CD4-positive, alpha-beta T cell treated with Interleukin-10 for 1 hour (primary cell): ENCODE results near the gene PYGO2.
"Not testable (repeated sequence)": the region's sequence is repeated elsewhere in the genome, so short reads cannot be mapped to it uniquely, and the experiment has no call there.

ENCODE experiments used
- DNase-seq: peaks from one replicate; pipeline ENCODE4 v3.0.0-alpha.2; 2020

Gene PYGO2

GRCh38 chr1:154999571-155000410 lies 38.2 kb upstream of the PYGO2 start:
- peak; percentile 53 for DNase-seq

DNA sequence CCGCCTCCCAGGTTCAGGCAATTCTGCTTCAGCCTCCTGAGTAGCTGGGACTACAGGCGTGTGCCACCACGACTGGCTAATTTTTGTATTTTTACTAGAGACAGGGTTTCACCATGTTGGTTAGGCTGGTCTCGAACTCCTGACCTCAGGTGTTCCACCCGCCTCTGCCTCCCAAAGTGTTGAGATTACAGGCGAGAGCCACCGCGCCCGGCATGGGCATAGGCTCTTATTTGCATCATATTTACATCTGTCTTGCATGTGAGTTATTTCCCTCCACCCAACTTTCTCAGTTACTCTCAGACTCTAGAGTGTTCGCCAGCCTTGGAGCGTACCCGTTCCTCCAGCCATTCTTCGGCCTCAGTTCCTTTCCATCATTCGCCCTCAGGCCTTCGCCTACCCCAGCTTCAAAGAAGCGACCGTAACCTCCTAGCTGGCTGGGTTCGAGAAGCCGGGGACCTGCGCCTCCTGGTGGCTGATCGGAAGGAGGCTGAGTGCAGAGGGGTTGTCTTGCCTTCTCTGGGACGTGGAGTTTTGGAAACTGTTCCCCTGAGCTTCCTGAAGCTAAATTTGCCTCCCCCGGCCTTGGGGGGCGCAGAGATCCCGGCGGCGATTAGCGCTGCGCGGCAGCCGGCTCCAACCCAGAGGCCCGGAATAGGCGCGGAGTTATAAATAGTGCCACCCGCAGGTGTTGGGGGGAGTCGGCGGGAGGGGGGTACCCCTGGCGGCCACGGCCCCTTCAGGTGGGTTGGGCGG lies 37.4 kb upstream of the PYGO2 start:
- DNase-seq, result peak; percentile 78

DNA sequence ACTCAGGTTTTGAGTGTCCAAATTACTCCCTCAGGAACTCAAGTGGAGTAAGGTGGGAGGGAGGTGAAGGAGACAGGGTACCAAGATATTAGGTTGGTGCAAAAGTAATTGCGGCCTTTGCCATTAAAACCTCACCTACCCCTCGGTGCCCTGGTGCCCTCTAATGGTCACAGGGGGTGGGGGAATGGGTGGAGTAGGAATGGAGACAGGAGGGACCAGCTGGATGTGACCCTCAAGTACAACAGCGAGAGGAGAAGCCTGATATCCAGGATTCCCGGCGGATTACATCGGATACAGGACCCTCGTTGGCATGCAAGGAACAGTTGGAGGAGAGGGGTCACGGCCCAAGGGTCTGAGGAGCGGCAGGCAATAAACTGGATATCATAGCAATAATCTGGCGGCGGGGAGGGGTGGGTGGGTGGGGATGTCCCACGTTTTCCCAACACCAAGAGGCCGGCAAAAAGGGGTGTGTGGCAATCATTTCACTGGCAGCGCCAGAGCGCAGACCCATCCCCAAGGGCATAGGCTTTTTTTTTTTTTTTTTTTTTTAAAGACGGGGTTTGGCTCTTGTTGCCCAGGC lies 36.7 kb upstream of the PYGO2 start:
- DNase-seq, result no peak

GRCh38 chr1:154996966-154997701 lies 35.6 kb upstream of the PYGO2 start:
- no peak for DNase-seq

DNA sequence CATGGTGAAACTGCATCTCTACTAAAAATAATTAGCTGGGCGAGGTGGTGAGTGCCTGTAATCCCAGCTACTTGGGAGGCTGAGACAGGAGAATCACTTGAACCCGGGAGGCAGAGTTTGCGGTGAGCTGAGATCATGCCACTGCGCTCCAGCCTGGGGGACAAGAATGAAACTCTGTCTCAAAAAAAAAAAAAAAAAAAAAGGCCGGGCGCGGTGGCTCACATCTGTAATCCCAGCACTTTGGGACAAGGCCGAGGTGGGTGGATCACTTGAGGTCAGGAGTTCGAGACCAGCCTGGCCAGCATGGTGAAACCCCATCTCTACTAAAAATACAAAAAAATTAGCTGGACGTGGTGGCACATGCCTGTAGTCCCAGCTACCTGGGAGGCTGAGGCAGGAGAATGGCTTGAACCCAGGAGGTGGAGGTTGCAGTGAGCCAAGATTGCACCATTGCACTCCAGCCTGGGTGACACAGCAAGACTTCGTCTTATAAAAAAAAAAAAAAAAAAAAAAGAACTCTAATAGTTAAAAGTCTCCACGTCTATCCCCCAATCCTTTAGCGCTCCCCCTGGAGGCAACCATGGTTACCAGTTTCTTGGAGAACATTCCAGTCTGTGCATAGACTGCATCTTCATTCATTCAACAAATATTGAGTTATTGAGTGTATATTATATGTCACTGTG lies 33.9 kb upstream of the PYGO2 start:
- not testable (repeated sequence) for DNase-seq

DNA sequence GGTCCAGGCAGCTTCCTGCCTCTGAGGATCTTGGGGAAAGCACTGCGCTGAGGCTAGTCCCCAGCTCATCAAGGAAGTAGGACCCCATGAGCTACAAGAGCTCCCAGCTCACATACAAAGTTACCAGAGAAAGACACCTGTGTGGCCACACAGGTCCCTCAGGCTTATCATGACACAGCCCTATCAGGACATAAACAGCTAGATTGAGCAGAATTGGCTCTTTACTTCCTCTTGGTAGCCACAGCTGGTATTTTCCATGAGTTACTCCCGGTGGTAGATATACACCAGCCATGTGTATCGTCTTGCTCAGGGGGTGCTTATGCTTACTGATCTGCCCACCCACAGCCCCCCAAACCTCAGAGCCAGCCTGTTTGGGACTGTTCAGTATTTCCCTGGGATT lies 33.0 kb upstream of the PYGO2 start:
- DNase-seq, result no peak

DNA sequence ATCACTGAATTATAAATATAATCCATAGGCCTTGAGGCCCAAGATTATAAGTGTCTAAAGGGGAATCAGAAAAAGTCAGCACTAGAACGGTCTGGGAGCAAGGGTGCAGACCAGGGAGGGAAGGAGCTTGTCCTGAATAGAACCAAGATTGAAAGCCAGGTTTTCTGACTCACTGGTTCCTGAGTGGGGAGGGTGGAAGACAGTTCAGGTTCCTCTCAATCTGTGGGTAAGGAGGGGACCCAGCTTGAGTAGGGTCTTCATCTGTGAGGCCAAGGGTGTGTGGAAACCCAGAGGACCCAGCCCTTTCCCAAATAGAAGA lies 32.6 kb upstream of the PYGO2 start:
- DNase-seq, result no peak

GRCh38 chr1:154993572-154994268 lies 32.1 kb upstream of the PYGO2 start, which contains the start of gene LENEP:
TSS of gene LENEP (plus strand) at chr1:154993586. CDS start at chr1:154993608, 22 bp downstream.
- DNase-seq, result no peak

GRCh38 chr1:154992721-154993571 lies 31.4 kb upstream of the PYGO2 start:
- DNase-seq, result no peak

DNA sequence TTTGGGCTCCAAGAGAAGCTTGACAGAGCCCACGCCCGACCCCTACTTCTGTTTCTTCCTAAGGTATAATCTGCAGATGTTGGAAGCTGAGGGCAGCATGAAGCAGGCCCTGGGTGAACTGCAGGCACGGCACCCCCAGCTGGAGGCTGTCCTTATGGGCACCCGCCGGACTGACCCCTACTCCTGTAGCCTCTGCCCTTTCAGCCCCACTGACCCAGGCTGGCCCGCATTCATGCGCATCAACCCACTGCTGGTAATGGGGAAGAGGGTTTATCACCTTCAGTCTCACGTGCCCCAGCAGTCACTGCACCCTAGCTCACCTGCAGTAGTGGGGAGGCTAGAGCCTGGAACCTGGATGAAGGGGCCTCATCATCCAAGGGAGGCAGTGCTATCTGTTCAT lies 28.7 kb upstream of the PYGO2 start:
- DNase-seq, result no peak

- DNase-seq, result no peak
These were observed 27.7 kb upstream of the PYGO2 start for GRCh38 chr1:154989195-154989860.

GRCh38 chr1:154988058-154988954 lies 26.7 kb upstream of the PYGO2 start:
- no peak for DNase-seq

- DNase-seq, result no peak
These were observed 25.7 kb upstream of the PYGO2 start for GRCh38 chr1:154987326-154987725.

GRCh38 chr1:154986736-154987135 lies 25.2 kb upstream of the PYGO2 start:
- DNase-seq, result not testable (repeated sequence)

- no peak for DNase-seq
These were observed 22.3 kb upstream of the PYGO2 start for GRCh38 chr1:154983776-154984466.

- DNase-seq, result peak; percentile 99
These were observed 21.5 kb upstream of the PYGO2 start, which contains the start of gene FLAD1 for GRCh38 chr1:154982897-154983648. TSS of gene FLAD1 (plus strand) at chr1:154983344. CDS start at chr1:154983695, 351 bp downstream.

DNA sequence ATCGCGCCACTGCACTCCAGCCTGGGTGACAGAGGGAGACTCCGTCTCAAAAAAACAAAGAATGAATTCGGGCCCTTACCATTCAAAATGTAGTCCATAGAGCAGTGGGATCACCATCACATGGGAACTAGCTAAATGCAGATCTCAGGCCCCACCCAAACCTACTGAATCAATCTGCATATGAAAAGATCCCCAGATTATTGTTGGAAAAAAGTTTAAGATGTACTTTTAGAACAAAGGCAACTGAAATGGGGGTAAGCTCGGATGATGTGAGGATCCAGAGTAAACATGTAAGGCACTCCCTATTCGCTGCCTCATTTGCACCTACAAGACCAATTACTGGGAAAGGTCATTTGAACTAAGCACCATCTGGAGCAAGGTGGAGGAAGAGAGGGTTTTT lies 20.8 kb upstream of the PYGO2 start:
- DNase-seq, result no peak

- no peak for DNase-seq
These were observed 16.8 kb upstream of the PYGO2 start for GRCh38 chr1:154978360-154978759.
